SKM-1 treated with dmso at 0.1 percent for 144 hours (cell line): ENCODE results near the gene TRIM74.
"Not testable (repeated sequence)": the region's sequence is repeated elsewhere in the genome, so short reads cannot be mapped to it uniquely, and the experiment has no call there.

Source experiments
- DNase-seq: peaks from one replicate; lab custom pipeline; 2025; ENCODE audit not compliant: unreplicated experiment; lab: John Stamatoyannopoulos, UW

TRIM74 gene

GRCh38 chr7:72913750-72914149, 55.5 kb downstream of the TRIM74 start:
- DNase-seq, result not testable (repeated sequence)

- DNase-seq, result not testable (repeated sequence)
These were observed 57.9 kb downstream of the TRIM74 start for GRCh38 chr7:72911395-72911794.
